ENCODE data around the gene CD2. TPM values are rescaled to one million over a fixed set of nuclear protein-coding genes. Genes with fewer than 3 reads are reported as not detected.

CD2 gene
- total RNA-seq, 1 donor from 2014 or later: 1.5 TPM

DNA sequence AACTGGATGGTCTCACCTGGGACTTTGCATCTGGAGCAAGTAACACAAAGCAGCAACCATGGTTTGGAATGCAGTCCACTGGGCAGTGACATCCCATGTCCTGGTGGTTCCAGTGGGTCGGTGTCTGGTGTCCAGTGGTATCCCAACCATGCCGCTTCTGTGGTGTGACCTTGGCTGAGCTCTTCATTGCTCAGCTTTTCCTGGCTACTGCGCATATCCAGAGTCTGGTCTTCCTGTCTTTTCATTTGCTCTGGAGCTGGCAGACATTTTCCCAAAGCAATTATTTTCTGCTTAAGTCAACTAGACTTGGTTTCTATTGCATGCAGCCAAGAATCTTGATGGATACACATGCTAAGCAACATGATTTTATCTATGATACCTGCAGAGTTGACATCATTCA is 28.4 kb upstream of the CD2 start:
- Mint-ChIP-seq H3K4me1 (no peaks in the 10 kb centered on the region), H3K9me3 (no peaks in the 10 kb centered on the region), H3K27ac (no peak overlapping the region), H3K27me3 (ENCODE audit: insufficient read depth, low read depth) (peaks cover 3% of the 10 kb centered on the region), H3K4me3 (no peak overlapping the region), H3K36me3 (no peaks in the 10 kb centered on the region)
- H2AFZ ChIP-seq (replicated peaks): no peak overlapping the region
- no peaks in the 10 kb centered on the region for H3F3A ChIP-seq (ENCODE audit: low read depth)
- no peaks in the 10 kb centered on the region for H3K9me3 ChIP-seq (ENCODE audit: low read depth)
- H4K20me1 ChIP-seq (ENCODE audit: low read depth): no peaks in the 10 kb centered on the region
- no peaks in the 10 kb centered on the region for H3K36me3 ChIP-seq
- no peak for DNase-seq (ENCODE audit: low spot score)
- H3K79me2 ChIP-seq (ENCODE audit: low read depth): no peaks in the 10 kb centered on the region
- H3K4me1 ChIP-seq: no peaks in the 10 kb centered on the region
- no peak overlapping the region for H3K9ac ChIP-seq
- no peak overlapping the region for H3K27ac ChIP-seq
- no peaks in the 10 kb centered on the region for H3K27me3 ChIP-seq
- H3K4me3 ChIP-seq: no peak overlapping the region
- TF ChIP-seq EZH2phosphoT487 (IDR thresholded peaks at IDR 0.05) (no peak), EZH2 (IDR thresholded peaks at IDR 0.05) (no peak)
- TF ChIP-seq, protein P1, sequence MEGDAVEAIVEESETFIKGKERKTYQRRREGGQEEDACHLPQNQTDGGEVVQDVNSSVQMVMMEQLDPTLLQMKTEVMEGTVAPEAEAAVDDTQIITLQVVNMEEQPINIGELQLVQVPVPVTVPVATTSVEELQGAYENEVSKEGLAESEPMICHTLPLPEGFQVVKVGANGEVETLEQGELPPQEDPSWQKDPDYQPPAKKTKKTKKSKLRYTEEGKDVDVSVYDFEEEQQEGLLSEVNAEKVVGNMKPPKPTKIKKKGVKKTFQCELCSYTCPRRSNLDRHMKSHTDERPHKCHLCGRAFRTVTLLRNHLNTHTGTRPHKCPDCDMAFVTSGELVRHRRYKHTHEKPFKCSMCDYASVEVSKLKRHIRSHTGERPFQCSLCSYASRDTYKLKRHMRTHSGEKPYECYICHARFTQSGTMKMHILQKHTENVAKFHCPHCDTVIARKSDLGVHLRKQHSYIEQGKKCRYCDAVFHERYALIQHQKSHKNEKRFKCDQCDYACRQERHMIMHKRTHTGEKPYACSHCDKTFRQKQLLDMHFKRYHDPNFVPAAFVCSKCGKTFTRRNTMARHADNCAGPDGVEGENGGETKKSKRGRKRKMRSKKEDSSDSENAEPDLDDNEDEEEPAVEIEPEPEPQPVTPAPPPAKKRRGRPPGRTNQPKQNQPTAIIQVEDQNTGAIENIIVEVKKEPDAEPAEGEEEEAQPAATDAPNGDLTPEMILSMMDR (IDR thresholded peaks at IDR 0.05): no peak
- no peak overlapping the region for H3K4me2 ChIP-seq

DNA sequence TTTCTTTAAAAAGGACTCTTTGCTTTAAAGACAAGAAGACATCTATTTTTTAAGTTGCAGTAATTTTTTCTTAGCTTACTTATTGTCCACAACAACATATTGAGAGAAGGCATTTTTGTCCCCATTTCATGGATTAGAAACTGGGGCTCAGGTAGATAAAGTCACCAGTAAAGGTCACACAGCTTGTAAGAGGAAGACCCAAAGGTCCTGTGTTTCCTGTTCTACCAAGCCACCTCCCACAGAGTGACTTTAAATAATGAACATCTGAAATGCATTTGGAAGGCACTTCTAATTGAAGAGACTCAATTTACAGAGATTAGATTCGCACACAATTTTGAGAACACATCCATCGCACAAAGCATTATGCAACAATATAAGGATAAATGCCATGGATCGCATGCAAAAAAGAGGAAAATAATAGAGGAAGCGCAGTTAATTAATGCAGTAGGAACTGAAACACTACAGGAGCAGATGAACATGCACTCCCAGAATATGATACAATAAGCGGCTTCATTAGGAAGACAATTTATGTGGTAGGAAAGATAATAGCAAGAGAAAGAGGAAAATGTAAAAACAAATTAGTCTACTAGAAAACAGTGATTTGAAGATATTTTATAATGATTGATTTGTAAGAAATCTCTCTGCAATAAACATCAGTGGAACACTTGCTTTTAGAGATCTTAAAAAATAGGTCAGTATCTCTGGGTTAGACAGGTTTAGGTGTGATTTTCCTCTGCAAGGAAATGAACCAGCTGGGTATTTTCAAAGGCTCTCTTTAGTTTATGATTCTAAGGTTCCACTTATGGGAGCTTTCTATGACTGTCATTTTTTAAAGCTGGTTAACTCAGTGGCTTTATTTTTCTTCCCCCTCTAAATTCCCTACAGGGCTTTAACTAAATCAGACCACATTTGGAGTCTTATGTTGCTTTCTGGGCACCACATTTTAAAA is 27.1 kb upstream of the CD2 start:
- H3K27me3 Mint-ChIP-seq (ENCODE audit: insufficient read depth, low read depth): peaks cover 6% of the 10 kb centered on the region
- no peak overlapping the region for H2AFZ ChIP-seq (replicated peaks)

DNA sequence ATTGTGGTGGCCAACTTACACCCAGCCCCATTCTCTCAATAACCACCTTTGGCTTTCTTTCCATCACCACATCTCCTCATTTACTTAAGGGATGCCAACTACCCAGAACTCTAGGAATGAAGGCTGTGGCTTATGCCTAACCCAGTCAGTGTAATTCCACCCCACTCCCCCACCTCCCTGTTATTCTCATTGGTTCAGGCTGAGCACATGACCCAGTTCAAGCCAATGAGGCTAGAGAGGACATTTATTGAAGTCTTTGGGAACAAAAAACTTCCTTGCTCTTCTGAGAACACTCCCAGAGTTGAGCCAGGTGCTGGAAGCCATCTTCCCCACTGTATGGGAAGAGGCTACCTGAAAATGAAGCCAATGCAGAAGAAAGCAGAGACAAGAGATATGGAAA is 22.8 kb upstream of the CD2 start:
- Histone ChIP-seq H3K4me3 (no peak overlapping the region), H3K9ac (no peak overlapping the region), H3F3A (ENCODE audit: low read depth) (no peaks in the 10 kb centered on the region), H2AFZ (replicated peaks) (no peak overlapping the region), H3K36me3 (no peaks in the 10 kb centered on the region), H3K79me2 (ENCODE audit: low read depth) (no peaks in the 10 kb centered on the region), H3K27me3 (no peaks in the 10 kb centered on the region), H3K9me3 (ENCODE audit: low read depth) (no peaks in the 10 kb centered on the region), H3K4me1 (no peaks in the 10 kb centered on the region), H3K27ac (no peak overlapping the region), H4K20me1 (ENCODE audit: low read depth) (no peaks in the 10 kb centered on the region), H3K4me2 (no peak overlapping the region)
- Mint-ChIP-seq H3K9me3 (no peaks in the 10 kb centered on the region), H3K4me3 (no peak overlapping the region), H3K4me1 (peaks cover 2% of the 10 kb centered on the region), H3K36me3 (no peaks in the 10 kb centered on the region), H3K27me3 (ENCODE audit: insufficient read depth, low read depth) (peaks cover 6% of the 10 kb centered on the region), H3K27ac (no peak overlapping the region)
- TF ChIP-seq, protein P1 (IDR thresholded peaks at IDR 0.05): no peak
- DNase-seq (ENCODE audit: low spot score): no peak

More for the DNA sequence above, 27.1 kb upstream of the CD2 start:
- Histone ChIP-seq H3K4me3 (no peak overlapping the region), H3K36me3 (no peaks in the 10 kb centered on the region), H3K9me3 (ENCODE audit: low read depth) (no peaks in the 10 kb centered on the region), H3K79me2 (ENCODE audit: low read depth) (no peaks in the 10 kb centered on the region), H3K27ac (no peak overlapping the region), H3K9ac (no peak overlapping the region), H3K4me2 (no peak overlapping the region), H3K4me1 (no peaks in the 10 kb centered on the region), H3F3A (ENCODE audit: low read depth) (no peaks in the 10 kb centered on the region), H3K27me3 (no peaks in the 10 kb centered on the region), H4K20me1 (ENCODE audit: low read depth) (no peaks in the 10 kb centered on the region)
- no peak for TF ChIP-seq EZH2 (IDR thresholded peaks at IDR 0.05)
- DNase-seq (ENCODE audit: low spot score): no peak
- no peaks in the 10 kb centered on the region for H3K36me3 Mint-ChIP-seq
- H3K9me3 Mint-ChIP-seq: no peaks in the 10 kb centered on the region
- H3K4me3 Mint-ChIP-seq: no peak overlapping the region
- H3K4me1 Mint-ChIP-seq: no peaks in the 10 kb centered on the region
- H3K27ac Mint-ChIP-seq: no peak overlapping the region

DNA sequence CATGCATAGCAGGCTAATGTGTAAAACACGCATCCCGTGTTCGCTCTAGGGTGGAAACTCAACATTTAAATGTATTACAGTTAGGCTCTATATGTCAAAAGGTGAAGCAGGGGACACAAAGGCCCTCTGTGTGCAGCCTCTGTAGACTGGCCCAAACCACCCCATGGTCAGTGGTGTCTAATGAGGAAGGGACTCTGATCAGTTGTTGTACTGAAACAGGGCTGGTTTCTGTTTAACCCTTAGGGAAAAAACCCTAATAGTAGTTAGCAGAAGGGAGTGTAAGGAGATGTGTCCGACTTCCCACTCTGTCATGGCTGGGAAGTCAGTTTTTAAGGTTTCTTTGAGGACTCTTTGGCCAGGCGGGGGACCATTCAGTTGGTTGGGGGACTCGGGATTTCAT is 21.5 kb upstream of the CD2 start:
- DNase-seq (ENCODE audit: low spot score): no peak
- Histone ChIP-seq H4K20me1 (ENCODE audit: low read depth) (no peaks in the 10 kb centered on the region), H3K9ac (no peak overlapping the region), H3K36me3 (no peaks in the 10 kb centered on the region), H3K4me3 (no peak overlapping the region), H3K27me3 (no peaks in the 10 kb centered on the region), H3K27ac (no peak overlapping the region), H3K79me2 (ENCODE audit: low read depth) (no peaks in the 10 kb centered on the region), H3K9me3 (ENCODE audit: low read depth) (no peaks in the 10 kb centered on the region), H2AFZ (replicated peaks) (no peak overlapping the region), H3F3A (ENCODE audit: low read depth) (no peaks in the 10 kb centered on the region), H3K4me1 (no peaks in the 10 kb centered on the region), H3K4me2 (no peak overlapping the region)
- Mint-ChIP-seq H3K4me3 (no peak overlapping the region), H3K4me1 (peaks cover 2% of the 10 kb centered on the region), H3K27ac (no peak overlapping the region), H3K9me3 (no peaks in the 10 kb centered on the region), H3K36me3 (no peaks in the 10 kb centered on the region), H3K27me3 (ENCODE audit: insufficient read depth, low read depth) (peaks cover 6% of the 10 kb centered on the region)
- TF ChIP-seq EZH2phosphoT487 (IDR thresholded peaks at IDR 0.05): no peak
- no peak for TF ChIP-seq EZH2 (IDR thresholded peaks at IDR 0.05)
- TF ChIP-seq, protein P1 (IDR thresholded peaks at IDR 0.05): no peak
